HG03469 (cell line): Measurements from ENCODE around the gene LPIN1.
A peak's percentile ranks its signal among the peaks of the same experiment; 100 is the strongest.

ENCODE experiments used
- ATAC-seq: cut with Tn5 transposase; IDR thresholded peaks from one replicate; pipeline ENCODE4 v1.9.1; 2021; ENCODE audit warnings: mild to moderate bottlenecking, moderate library complexity, moderate number of reproducible peaks; ENCODE audit not compliant: unreplicated experiment

The LPIN1 gene

DNA sequence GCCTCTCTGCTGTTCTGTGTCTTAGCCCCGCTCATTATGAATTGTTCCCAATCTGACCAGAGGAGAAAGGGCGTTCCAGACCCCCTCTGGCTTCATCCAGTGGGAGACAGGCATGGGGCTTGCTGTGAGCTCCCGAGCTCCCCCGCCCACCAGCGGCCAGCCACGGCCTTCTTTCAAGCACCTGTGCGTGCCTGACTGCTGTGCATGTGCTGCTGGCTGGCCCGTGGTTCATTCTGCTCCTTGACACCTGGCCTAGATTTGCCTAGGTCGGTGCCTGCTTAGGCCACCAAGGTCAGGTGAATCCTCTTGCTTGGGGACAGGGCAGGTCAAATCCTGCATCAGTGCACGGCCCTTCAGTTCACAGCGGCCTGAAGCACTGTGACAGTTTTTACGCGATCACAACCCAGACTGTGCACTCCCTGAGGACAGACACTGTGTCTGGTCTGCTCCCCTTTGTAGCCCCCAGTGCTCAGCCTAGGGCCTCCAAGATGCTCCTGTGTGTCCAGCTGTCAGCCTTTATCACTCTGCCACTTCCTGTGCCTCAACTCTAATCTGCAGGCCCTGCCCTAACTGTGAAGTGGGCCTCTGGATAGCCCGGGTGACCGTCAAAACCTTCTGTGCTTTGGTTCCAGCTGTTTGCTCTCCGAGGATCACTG lies 3.6 kb upstream of the LPIN1 start:
- ATAC-seq = no peak

- ATAC-seq = no peak
Measured at GRCh38 chr2:11743366-11743765, 3.1 kb upstream of the LPIN1 start.

DNA sequence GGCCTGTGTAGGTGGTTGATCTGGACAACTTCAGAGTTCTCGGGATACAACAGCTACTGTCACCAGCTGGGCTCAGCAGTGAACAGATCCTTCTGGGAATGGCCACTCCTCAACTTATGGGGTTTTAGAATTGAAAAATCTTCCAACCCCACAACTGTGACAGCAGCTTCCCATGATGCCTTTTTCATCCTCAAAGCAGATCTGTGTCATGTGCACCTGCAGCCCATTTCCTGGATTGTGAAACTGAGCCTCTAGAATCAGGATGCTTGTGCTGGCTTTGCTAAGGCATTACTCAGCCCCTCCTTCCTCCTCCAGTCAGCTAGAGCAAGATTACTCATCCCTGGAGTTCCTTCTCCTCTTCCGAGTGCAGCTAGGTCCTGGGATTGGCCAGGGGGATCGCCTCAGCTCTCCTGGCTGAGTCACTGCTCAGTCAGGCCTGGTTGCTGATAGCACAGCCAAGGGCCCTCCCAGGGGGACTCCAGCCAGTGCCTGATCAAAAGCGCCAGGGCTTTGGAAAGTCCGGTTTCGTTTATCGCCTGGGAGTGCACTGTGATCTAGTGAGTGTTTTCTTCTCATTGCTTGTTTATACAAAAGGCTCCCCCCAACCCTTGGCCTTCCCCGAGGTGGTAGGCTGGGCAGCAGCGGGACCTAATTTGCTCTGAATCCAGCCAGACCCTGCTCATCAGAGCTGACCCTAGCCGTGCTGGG lies 2.4 kb upstream of the LPIN1 start:
- ATAC-seq = peak; percentile 36

DNA sequence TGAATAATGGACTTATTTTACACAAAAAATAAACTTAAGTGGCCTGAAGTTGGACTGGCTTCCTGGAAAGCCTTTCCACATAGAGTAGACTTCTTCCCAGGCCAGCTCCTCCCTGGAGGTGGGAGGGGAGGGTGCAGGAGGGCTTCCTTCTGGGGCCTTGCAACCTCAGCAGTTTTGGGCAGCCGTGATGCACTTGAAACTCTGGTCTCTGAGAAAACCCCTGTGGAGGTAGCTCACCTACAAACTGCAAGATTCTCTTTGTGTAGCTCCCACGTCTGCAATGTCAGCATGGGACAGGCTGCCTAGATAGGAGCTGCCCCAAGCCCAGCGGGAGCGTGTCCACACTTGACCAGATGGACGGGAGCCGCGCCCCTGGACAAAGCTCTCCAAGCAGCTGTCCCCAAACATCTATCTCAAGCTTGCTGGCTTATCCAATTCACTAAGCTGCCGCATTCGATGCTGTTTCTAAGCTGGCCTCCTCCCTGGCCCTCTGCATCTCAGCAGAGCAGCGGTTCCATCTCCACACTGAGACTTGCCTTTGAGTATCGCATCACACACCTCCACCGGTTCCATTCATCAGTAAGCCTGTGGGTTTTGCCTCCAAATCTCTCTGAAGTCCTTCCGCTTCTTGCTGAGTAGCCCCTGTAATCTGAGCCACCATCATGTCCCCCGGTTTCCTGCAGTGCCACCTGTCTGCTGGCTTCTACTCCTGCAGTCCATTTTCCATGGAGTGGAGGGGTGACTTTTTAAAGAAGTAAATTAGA lies 1.6 kb upstream of the LPIN1 start:
- ATAC-seq = no peak

GRCh38 chr2:11745613-11746375 lies 638 bp upstream of the LPIN1 start:
- no peak for ATAC-seq

- ATAC-seq = no peak
Measured at GRCh38 chr2:11746807-11747459, 501 bp downstream of the LPIN1 start.

GRCh38 chr2:11748018-11748860 lies 1.8 kb downstream of the LPIN1 start:
- ATAC-seq = no peak

GRCh38 chr2:11748861-11749645 lies 2.6 kb downstream of the LPIN1 start:
- ATAC-seq = no peak

DNA sequence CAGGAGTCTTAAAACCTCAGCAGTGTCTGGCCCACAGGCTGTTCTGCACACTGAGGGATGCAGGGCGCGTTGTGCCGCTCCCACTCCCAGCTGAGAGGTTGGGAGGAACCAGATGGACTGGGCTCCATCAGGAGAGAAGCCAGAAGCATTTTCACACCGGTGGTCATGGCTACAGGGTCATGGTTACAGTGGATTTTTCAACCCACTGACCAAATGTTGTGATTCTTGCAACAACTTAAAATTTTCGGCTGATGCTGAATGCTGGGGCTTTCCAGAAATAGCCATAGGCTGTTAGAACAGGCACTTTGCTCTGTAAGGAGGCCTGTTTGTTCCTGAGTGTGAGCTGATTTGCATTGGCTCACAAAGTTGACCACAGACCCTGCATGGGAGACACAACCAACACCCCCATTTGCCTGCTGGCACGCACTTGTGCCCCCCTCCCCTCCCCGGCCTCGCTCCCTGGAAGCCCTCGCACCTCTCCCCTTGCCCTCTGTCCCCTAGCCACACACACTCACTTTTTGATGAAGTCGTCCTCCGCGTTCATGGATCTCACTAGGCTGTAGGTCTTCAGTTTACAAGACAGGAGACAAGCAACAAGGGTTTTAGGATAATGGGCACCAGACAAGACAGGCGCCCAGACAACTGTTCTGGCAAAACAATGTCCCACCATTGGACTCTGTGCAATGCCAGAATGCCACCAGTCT lies 3.4 kb downstream of the LPIN1 start:
- peak; percentile 14 for ATAC-seq

DNA sequence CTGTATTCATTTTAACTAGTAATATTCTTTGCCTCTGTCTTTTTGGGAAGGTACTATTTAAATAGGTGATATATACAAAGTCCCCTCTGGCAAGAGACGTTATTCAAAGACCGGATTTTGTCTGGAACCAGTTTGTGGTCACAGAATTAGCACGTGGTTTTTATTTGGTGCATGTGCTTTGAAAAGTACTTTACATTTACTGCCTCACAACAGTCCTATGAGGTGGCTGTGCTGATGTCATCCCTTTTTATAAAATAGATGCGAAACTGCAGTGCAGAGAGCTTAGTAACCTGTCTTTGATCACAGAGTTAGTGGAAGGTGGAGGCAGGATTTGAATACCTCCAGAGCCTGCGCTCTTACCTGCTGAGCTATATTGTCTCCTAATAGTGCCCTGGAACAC lies 4.0 kb downstream of the LPIN1 start:
- peak; percentile 30 for ATAC-seq

DNA sequence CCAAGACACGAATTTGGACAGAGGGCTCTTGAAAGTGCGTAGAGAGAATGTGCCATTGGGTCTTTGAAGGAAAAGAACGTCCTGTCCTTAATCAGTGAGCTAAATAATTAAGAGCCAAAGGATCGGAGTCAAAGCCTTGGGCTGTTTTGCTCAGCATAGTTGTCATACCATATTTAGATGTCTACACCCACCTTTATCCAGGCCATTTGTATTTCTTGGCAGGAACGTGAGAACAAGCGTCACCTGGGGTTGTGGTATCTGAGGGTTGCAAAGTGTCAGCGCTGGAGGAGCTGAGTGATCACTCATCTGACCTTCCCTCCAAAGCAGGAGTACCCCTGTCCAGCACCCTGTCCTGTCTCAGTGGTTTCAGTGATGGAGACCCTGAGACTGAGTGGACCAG lies 4.5 kb downstream of the LPIN1 start:
- ATAC-seq = no peak

- ATAC-seq = no peak
Measured at GRCh38 chr2:11752906-11753305, 6.5 kb downstream of the LPIN1 start.

DNA sequence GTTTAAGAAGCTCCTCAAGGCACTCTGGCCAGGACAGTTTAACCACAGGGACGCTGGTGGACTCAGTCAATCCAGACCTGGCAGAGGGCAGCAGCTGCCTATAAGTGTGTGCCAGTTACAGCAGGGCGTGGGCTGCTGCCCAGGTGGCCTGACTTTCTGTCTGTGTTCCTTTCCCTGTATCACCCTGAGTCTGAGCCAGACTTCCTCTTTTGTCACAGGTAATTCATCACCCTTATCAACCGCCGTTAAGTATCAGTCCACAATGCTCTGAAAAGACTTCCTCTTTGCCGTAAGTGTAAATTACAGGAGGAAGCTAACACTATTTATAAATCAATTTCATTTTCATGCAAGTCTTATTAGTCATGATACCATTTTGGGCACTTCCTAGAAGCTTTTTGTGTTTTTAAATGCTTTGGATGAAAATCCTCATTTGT lies 7.0 kb downstream of the LPIN1 start:
- peak; percentile 67 for ATAC-seq

DNA sequence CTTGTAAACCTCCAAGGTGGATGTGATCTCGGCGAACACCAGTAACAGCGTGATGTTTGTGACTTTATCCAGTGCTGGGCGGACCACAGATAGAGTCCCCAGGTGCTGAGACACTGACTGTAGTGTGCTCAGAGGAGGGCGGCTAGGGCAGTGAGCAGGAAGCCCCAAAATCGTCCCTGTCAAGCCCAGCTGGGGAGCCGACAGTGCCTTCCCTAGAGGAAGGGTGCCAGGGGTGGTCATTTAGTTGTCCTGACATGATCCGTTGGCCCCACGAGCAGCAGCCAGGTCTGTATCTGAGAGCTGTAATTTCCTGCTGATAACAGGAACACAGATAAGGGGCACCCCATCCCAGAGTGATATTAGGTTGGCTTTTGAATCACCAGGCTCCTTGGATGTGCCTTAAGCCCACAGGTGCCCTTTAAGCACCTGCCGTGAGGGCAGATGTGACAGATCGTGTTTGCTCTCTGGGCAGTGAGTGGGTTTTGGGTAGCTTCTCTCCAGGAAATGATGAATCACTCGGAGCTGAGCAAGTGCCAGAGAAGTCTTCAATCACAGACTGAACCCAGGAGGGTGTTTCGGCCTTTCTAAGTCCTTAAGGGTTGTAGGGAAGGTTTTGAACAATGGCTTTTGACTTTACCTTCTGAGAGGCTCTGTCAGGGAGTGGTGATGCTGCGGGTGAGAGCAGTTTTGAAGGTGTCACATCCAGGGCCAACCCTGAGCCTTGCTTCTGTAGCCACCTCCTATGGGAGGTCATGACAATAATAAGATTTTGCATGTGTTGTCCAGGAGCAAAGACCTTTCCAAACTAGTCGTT lies 7.7 kb downstream of the LPIN1 start:
- no peak for ATAC-seq

GRCh38 chr2:11754700-11755015 lies 8.2 kb downstream of the LPIN1 start:
- no peak for ATAC-seq

DNA sequence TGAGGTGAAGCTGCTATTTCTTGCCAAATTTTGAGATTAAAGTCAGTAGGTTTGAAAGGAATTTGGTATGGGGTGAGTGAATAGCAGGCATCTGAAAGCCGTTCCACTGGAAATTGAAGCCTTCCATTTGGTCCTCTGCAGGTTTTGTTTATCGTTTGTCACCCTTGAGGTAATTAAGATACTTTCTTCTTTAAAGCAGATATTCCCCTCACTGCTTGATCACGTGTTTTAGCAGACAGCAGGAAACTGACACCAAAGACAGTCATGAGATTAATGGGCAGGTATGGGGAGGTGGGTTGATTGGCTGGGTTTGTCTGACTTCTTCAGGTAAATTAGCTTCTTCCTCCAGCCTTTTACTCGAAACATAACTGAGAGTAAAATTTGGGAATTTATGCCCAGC lies 10.7 kb downstream of the LPIN1 start:
- no peak for ATAC-seq

DNA sequence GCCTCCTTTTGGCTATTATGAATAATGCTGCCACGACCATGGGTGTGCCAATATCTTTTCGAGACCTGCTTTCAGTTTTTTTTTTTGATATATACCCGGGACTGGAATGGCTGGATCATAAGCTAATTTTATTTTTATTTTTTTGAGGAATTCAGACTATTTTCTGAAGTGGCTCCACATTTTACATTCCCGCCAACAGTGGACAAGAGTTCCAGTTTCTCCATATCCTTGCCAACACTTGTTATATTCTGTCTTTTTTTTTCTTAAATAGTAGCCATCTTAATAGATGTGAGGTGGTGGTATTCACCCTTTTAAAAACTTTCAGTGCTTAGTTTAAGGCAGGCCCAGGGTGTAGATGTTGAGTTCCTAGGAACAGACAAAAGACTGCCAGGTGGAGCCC lies 11.8 kb downstream of the LPIN1 start:
- no peak for ATAC-seq

DNA sequence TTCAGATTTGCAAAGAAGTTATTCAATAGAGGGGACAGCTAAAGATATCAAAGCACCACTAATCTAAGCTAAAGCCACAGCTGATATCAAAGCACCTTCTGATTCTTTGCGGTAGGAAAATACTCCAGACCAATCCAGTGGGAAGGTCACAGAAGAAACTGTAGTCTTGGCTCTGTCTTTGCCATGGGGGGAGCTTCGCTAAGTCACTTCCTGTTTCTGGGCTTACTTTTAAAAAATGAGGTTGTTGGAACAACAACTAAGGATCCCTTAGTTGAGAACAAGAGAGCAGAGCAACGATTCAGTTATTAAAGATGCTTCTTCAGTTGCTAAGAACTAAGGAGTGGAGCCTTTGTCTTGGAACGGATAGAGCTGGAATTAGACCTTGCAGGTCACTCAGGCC lies 12.2 kb downstream of the LPIN1 start:
- ATAC-seq = no peak
